KMS-11 (cell line): ENCODE measurements around the gene NADK2.

Experiments
- H2AFZ ChIP-seq: fragments of 200-600 bp; sonication (generic); 2 replicates; pipeline ENCODE4 v1.6.1; 2016; ENCODE audit warnings: antibody characterized with exemption, mixed run types, low read depth
- H3K27ac ChIP-seq: fragments of 200-600 bp; sonication (generic); 2 replicates; pipeline ENCODE4 v1.6.1; 2016; ENCODE audit warnings: mild to moderate bottlenecking, mixed run types
- H3K27me3 ChIP-seq: fragments of 200-600 bp; sonication (generic); 2 replicates; pipeline ENCODE4 v1.6.1; 2017; ENCODE audit warnings: mild to moderate bottlenecking, low read depth, mixed run types, moderate library complexity; ENCODE audit not compliant: insufficient read depth
- H3K36me3 ChIP-seq: fragments of 200-600 bp; sonication (generic); 2 replicates; pipeline ENCODE4 v1.6.1; 2017; ENCODE audit warnings: mild to moderate bottlenecking, mixed run types; ENCODE audit not compliant: insufficient read depth
- H3K4me1 ChIP-seq: fragments of 200-600 bp; sonication (generic); 2 replicates; pipeline ENCODE4 v1.6.1; 2016; ENCODE audit warnings: mild to moderate bottlenecking, low read depth, mixed run types; ENCODE audit not compliant: poor library complexity, severe bottlenecking
- H3K4me2 ChIP-seq: fragments of 200-600 bp; sonication (generic); 2 replicates; pipeline ENCODE4 v1.7.0; 2016; ENCODE audit warnings: mild to moderate bottlenecking, mixed run types
- H3K4me3 ChIP-seq: fragments of 200-600 bp; sonication (generic); IDR thresholded peaks from 2 replicates; pipeline ENCODE4 v1.6.1; 2017; ENCODE audit warnings: low read depth, low read length, mixed read lengths; ENCODE audit not compliant: insufficient read depth
- H3K79me2 ChIP-seq: fragments of 200-600 bp; sonication (generic); 2 replicates; pipeline ENCODE4 v1.6.1; 2016; ENCODE audit warnings: low read depth, mixed run types; ENCODE audit not compliant: insufficient read depth
- H3K9ac ChIP-seq: fragments of 200-600 bp; sonication (generic); 2 replicates; pipeline ENCODE4 v1.6.1; 2016; ENCODE audit warnings: mild to moderate bottlenecking, mixed run types
- H4K20me1 ChIP-seq: fragments of 200-600 bp; sonication (generic); 2 replicates; pipeline ENCODE4 v1.6.1; 2016; ENCODE audit warnings: mild to moderate bottlenecking, mixed run types; ENCODE audit not compliant: insufficient read depth
- CTCF ChIP-seq: fragments of 200-600 bp; sonication (generic); conservative IDR thresholded peaks from 2 replicates; pipeline ENCODE4 v1.6.1; 2017; ENCODE audit warnings: low read depth, mild to moderate bottlenecking, antibody characterized with exemption, low read length, moderate library complexity, mixed read lengths

The NADK2 gene

GRCh38 chr5:36252722-36253365 lies 11.1 kb upstream of the NADK2 start:
- H3K4me3 ChIP-seq: no peak overlapping the region
- no peaks in the 10 kb centered on the region for H3K79me2 ChIP-seq
- no peak overlapping the region for H3K27ac ChIP-seq
- no peaks in the 10 kb centered on the region for H4K20me1 ChIP-seq
- no peak for TF ChIP-seq CTCF
- no peak overlapping the region for H2AFZ ChIP-seq
- no peak overlapping the region for H3K9ac ChIP-seq
- H3K36me3 ChIP-seq: no peaks in the 10 kb centered on the region
- H3K27me3 ChIP-seq: no peaks in the 10 kb centered on the region
- H3K4me1 ChIP-seq: no peaks in the 10 kb centered on the region
- no peak overlapping the region for H3K4me2 ChIP-seq

GRCh38 chr5:36251218-36251617 lies 9.5 kb upstream of the NADK2 start:
- H3K36me3 ChIP-seq: no peaks in the 10 kb centered on the region
- H2AFZ ChIP-seq: no peak overlapping the region
- no peaks in the 10 kb centered on the region for H3K79me2 ChIP-seq
- H3K4me3 ChIP-seq: no peak overlapping the region
- no peak overlapping the region for H3K27ac ChIP-seq
- no peaks in the 10 kb centered on the region for H3K4me1 ChIP-seq
- no peak overlapping the region for H3K4me2 ChIP-seq
- TF ChIP-seq CTCF: no peak
- no peaks in the 10 kb centered on the region for H3K27me3 ChIP-seq
- H4K20me1 ChIP-seq: no peaks in the 10 kb centered on the region
- no peak overlapping the region for H3K9ac ChIP-seq

GRCh38 chr5:36250427-36250826 lies 8.7 kb upstream of the NADK2 start:
- Histone ChIP-seq H2AFZ (no peak overlapping the region), H4K20me1 (no peaks in the 10 kb centered on the region), H3K4me2 (no peak overlapping the region), H3K79me2 (no peaks in the 10 kb centered on the region), H3K36me3 (no peaks in the 10 kb centered on the region), H3K27ac (no peak overlapping the region), H3K4me3 (no peak overlapping the region), H3K27me3 (no peaks in the 10 kb centered on the region), H3K9ac (no peak overlapping the region), H3K4me1 (no peaks in the 10 kb centered on the region)
- no peak for TF ChIP-seq CTCF

GRCh38 chr5:36246036-36246800 lies 4.5 kb upstream of the NADK2 start:
- H3K4me2 ChIP-seq: no peak overlapping the region
- H3K4me3 ChIP-seq: no peak overlapping the region
- no peaks in the 10 kb centered on the region for H4K20me1 ChIP-seq
- H3K4me1 ChIP-seq: peaks cover 7% of the 10 kb centered on the region
- H3K36me3 ChIP-seq: no peaks in the 10 kb centered on the region
- TF ChIP-seq CTCF: no peak
- no peaks in the 10 kb centered on the region for H3K79me2 ChIP-seq
- no peak overlapping the region for H2AFZ ChIP-seq
- no peaks in the 10 kb centered on the region for H3K27me3 ChIP-seq
- H3K9ac ChIP-seq: no peak overlapping the region
- H3K27ac ChIP-seq: no peak overlapping the region
